Muscle of arm (tissue), 12 donors: Measurements from ENCODE around the gene MON1B. TPM values are rescaled to one million over a fixed set of nuclear protein-coding genes. Genes with fewer than 3 reads are reported as not detected.

Experiments
- DNase-seq: peaks from one replicate; pipeline ENCODE4 v3.0.0-alpha.2; 2013
- polyA plus RNA-seq, 12 donors: library from polyadenylated mRNA; unstranded; fragments of 120-200 nt; gene quantifications; one replicate each; pipeline ENCODE4 v1.2.1, GENCODE V29; 2013; ENCODE audit not compliant: insufficient read length in 12 of 12

The MON1B gene
- polyA plus RNA-seq, 12 donors, result 10.4 to 20.6 (median 12.8) TPM; not detected in 1

DNA sequence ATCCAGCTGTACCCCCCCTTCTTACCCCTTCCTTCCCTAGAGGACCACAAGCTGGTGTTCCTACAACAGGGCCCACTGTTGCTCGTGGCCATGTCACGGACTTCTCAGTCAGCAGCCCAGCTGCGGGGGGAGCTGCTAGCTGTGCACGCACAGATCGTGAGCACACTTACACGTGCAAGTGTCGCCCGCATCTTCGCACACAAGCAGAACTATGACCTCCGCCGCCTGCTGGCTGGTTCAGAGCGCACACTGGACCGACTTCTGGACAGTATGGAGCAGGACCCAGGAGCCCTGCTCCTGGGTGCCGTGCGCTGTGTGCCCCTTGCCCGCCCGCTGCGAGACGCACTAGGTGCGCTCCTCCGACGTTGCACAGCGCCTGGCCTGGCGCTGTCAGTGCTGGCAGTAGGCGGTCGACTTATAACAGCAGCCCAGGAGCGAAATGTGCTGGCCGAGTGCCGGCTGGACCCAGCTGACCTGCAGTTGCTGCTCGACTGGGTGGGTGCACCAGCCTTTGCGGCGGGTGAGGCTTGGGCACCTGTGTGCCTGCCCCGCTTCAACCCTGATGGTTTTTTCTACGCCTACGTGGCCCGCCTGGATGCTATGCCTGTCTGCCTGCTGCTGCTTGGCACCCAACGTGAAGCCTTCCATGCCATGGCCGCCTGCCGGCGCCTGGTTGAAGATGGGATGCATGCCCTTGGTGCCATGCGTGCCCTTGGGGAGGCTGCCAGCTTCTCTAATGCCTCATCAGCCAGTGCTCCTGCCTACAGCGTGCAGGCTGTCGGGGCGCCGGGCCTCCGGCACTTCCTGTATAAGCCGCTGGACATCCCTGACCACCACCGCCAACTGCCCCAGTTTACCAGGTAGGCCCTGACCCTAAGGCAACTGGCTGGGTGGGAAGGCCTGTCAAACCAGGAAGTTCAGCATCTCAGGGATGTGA is 3.6 kb downstream of the MON1B start:
- no peak for DNase-seq

DNA sequence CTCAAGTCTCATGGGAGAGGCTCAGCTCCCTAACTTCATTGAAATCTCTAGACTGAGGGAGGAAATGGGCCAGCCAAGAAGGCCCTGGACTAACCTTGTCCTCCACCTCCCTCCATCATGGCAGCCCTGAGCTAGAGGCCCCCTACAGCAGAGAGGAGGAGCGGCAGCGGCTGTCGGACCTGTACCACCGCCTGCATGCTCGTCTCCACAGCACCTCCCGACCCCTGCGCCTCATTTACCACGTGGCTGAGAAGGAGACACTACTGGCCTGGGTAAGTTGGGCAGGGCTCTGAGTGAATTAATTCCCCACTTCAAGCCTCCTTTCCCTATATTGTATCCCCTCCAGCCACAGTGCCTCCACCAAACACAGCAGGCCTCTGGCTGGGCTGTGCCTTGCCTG is 4.4 kb downstream of the MON1B start:
- DNase-seq, result no peak

DNA sequence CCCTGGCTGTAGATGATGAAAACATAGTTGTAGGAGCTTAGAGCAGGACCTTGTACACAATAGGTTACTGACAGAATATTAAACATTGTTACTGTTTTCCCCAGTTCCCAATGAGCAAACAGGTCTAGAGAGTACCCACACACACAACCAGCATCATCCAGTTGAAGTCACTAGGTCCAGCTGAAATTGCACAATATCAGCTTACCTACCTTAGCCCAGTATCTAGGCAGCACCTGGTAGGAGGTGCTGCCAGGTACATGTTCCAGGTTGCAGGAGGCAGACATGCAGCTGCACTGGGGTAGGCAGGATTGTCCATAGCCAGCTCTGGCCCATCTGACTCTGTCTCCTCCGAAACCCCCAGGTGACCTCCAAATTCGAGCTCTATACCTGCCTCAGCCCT is 6.8 kb downstream of the MON1B start:
- DNase-seq, result no peak

DNA sequence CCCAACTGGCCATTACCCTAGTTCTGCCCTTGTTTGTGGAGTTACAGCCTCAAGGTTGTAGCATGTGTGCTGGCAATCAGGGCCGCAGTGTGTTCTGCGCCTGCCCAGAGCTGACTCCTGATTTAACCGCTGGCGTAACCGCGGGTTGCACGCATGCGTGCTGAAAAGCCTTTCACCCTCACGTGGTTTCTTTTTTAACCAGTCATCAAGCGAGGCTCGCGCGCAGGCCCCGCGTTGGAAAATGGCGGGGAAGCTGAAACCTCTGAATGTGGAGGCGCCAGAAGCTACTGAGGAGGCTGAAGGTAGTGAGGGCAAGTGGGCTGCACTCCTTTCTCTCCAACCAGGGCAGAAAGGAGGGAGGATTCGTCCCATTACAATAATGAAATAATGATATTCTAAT is 8.2 kb downstream of the MON1B start, which contains the start of gene SYCE1L:
SYCE1L (plus strand) TSS at position 198 of the 400 bp plus-strand sequence; CDS start at position 242, 44 bp downstream.
- DNase-seq, result no peak

DNA sequence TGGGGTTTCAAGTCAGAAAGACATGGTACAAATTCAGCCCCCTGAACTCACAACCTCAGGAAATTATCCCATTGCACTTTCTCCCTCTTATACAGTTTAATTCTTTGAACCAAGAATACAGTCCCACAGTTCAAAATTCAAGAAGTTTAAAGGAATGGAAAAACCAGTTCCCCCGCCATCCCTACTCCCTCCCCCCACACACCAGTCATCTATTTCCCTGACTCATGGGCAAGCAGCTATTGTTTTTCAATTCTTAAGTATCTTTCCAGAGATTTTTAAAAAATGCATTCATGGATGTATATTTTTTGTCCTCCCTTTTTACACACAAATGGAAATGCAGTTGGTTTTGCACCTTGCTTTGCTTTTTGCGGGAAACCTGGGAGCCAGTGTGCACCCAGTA is 15.5 kb downstream of the MON1B start:
- DNase-seq, result no peak

DNA sequence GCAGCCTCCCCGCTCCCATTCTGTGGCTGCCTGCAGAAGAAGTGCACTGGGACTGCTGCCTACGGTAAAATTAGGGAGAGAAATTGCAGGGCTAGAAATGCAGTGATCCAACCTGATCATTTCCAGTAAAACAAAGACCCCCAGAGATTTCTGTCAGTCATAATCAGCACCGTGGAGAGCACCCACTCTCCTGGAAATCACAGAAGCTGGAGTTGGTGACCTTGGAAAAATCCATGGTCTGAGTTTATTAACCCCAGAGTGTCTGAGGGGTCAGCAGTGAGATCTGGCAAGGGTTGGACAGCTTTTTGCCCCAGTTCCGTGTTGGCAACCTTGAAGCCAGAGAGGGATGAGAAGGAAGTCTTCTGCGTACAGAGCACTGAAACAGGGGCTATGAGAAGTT is 16.0 kb downstream of the MON1B start:
- no peak for DNase-seq

DNA sequence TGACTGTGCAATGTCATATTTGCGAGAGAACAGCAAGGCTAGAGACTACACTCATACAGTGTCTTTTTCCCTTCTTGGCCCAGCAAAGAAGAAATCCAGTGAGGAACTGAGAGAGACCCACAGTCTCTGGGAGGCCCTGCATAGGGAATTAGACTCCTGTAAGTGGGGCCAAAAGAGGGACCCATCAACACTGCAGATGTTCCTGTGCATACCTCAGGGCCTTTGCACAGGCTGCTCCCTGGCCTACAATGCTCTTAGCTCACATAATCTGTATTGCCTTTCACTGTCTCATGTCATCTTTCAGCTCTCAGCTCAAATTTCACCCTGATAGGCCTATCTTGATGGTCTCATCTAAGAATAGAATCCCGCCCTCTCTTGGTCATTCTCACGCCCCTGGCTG is 17.4 kb downstream of the MON1B start:
- no peak for DNase-seq

DNA sequence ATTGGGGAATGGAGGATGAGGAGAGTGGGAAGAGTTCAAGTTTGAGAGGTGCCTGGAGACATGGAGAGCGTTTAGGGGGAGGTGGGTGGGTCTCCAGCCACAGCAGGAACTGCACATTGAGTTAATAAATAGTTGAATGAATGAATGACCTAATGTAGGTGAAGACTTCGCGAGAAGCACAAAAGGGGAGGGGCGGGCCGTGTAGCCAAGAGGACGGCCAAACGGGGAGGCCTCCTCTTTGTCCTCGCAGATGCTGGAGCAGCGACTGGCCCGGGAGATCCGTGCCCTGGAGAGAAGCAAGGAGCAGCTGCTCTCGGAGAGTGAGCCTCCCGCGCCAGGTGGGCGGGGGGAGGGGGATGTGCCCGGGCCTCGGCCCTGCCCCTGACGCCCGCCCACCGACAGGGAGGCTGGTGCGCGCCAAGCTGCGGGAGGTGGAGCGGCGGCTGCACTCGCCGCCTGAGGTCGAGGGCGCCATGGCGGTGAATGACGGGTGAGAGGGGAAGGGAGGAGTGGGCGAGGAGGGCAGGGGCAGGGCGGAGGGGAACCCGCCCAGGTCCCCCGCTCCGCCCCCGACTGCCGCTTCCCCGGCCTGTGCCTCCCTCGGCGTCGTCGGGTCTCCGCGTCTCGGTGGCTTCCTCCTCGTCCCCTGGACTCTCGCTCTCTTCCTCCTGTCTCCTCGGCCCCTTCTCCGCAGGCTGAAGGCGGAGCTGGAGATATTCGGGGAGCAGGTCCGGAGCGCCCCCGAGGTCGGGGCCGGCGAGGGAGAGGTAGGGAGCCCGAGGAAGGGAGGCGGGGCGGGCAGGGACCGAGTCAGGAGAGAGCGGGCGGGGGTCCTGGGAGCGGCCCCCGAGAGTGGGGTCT is 21.1 kb downstream of the MON1B start:
- peak; percentile 66 for DNase-seq

DNA sequence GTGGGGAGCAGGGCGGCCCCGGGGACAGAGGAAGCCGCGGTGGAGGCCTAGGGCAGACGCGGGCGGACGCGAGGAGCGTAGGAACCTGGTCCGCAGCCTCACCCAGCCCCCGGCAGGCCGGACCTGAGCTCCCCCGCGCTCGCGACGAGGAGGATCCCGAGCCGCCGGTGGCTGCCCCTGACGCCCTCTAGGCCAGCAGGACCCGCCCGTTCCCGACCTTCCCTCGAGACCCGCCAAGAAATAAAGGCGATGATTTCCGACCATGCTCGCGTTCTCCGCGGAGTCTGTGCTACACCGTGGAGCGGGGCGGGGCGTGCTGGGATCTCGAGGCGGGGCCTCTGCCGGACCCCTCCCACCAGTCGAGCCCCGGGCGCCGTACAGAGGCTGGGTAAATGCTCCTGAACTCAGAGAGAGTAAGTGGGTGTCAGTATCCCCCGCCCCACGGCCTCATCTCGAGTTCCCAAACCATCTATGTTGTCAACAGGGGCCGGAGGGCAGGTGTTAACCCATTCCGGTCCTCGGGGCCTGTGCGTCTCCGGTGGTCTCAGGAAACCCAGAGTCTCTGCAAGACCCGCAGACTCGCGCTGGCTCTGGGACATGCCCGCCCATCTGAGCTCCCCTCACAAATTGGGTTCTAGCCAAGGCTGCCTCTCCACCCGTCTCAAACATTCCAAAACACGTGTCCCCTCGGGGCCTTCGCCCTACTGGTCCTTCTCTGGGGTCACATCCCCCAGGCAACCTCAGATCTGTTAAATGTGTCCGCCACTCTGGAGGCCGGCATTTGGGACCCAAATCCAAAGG is 22.0 kb downstream of the MON1B start:
- peak; percentile 51 for DNase-seq

DNA sequence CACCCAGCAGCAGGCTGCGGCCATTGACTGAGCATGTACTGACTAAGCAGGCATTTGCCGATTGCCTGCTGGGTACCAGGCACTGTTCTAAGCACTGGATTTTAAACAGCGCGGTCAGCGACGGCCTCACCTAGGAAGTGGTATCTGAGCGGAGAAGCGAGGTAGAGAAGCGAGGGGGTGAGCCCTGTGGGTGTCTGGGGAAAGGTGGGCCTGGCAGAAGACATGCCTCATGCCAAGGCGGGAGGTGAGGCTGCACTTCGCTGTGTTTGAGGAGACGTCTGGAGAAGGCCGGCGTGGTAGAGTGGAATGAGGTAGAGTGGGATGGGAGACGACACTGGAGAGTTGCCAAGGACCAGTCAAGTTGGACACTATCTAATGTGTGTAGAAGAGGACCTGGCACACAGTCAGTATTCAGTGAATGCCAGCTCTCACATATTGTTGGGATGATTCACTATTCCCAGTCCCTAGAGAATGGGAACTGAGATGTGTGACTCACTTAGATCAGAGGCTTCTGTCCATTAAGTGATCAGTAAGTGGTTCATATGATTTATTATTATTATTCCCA is 22.6 kb downstream of the MON1B start:
- no peak for DNase-seq

DNA sequence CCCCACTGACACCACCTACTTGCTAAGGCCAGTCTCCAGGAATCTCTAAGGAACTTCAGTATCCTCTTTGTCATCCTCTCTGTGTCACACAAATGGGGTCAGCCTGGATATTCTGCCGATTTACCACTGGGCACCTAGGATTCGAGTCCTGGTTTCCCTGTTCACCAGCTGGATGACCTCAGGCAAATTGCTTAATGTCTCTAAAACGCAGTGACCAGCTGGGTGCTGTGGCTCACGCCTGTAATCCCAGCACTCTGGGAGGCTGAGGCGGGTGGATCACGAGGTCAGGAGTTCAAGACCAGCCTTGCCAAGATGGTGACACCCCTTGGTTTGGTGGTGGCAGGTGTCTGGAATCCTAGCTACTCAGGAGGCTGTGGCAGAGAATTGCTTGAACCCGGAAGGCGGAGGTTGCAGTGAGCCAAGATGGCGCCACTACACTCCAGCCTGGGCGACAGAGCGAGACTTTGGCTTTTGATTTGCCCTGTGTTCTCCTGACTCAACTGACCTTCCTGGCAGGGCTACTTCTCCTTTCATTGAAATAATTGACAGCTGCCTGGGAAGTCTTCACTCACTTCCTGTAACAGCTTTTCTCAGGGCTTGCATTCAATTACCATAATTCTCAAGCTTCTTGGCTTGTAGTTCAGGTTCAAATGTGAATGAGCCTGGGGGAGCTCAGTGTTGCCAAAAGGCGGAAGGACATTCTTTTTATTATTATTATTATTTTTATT is 23.6 kb downstream of the MON1B start:
- DNase-seq, result no peak

DNA sequence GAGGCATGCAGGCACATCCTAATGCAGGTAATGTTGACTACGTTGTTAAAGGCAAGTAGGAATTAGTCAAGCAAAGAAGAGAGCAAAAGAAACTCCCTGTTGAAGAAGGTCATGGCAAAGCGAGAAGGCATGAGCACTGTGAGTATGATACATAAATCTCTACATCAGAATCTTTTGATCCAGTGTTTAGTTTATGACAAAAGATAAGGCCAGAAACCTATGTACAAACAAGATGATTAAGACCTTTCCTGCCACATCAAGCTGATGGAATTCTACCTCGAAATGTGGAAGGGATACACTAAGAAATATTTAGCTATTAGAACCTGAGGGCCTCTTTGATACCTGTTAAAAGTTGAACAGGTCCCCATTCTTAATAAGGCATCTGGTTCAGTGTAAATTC is 28.4 kb downstream of the MON1B start:
- DNase-seq, result no peak

DNA sequence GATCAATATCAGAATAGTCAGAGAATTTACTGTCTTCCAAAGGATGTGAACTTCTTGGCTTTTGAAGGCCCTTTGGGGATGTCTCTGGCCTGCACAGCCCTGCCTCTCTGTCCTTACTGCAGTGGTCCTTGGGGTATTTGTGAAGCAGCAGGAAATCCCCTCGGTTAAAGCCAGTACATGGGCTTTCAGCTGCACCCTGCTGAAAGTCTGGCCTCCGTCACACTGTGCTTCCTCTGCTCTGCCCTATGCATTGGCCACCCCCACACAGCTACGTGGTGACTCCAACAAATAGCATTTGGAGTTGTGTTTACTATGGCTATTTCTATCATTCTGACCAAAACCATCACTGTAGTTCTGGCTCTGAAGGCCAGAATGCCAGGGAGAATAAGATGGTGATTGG is 29.4 kb downstream of the MON1B start:
- DNase-seq, result no peak

DNA sequence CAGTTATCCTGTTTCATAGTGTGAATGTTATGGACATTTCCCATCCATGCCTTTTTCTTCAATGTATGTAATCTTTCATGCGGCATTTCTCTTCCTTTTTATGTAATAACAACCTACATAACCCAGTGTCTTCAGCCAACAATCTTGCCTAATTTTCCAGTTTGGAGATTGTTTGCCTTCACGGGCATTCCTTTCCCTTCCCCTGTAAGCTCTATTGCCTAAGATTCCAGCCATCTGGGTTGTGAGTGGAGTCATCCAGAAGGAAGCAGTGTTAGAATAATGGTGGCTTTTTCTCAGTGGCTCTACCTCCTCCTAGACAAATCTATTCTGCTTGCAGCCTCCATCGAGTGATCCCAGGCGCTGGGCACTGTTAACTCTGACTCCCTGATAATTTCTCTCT is 30.5 kb downstream of the MON1B start:
- no peak for DNase-seq

DNA sequence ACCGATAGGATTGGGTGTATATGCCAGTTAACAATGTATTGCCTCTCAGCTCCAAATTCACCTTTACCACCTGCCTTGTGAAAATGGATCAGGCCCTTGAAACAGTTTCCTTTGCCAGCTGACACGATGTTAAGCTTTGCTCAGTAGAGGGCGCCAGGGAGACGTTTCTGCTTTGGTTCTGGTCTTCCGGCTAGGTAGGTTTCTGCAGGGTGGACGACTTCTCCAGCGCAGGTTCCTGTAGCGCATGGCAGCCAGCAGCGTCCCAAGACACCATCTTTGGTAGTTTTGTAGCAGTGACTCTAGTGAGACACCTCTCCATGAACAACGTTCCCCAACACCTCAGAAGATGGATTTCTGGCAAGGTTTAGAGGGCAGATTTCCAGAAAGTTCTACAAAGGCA is 32.2 kb downstream of the MON1B start:
- DNase-seq, result no peak

DNA sequence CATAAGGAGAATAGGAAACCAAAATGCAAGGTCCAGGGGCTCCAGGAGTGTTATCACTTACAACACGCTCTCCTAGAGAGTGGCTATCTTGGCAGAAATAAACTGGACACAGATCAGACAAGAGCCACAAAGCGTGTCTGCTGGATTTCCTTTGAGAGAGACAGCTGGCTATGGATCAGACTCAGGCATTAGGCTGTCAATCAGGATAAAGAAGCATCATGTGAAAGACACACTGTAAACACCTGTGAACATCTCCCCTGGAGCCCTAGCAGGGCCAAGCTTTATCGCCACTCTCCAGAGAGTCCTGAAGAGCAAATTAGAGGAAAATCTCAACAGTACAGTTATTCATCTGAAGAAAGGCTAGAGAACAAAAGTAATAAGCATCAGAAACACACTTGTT is 34.2 kb downstream of the MON1B start:
- no peak for DNase-seq

DNA sequence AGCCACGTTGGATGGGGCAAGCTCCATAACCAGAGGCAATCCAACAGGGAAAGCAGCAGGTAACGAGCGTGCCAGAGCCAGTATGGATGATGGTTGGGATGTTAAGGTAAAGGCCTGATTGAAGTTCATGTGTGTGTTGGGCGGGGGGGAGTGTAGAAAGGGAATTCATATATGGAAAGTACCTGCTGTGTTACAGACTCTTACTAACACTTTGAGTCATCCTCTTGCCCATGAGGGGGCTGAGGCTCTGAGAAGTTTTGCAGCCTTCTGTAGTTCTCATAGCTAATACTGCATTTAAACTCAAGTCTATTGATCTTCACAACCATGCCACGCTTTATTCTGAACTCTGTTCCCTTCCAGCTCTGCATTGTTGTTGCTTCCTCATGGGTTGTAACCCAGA is 36.8 kb downstream of the MON1B start:
- DNase-seq, result no peak

DNA sequence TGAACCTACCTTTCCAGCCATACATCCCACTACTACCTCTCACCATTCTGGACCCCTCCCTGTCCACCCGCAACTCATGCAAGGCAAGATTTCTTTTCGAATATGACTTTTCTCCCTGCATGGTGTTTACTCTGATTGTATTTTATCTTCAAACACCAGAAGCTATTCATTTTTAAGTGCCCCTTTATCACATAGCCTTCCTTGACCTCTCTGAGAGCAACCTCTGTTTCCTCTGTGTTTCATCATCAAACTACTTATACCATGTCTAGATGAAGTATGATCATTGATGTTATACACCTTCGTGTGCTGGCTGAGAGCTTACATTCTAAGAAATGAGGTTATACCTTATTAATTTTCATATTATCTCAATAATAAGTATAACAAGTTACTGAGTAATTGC is 40.1 kb downstream of the MON1B start:
- no peak for DNase-seq

DNA sequence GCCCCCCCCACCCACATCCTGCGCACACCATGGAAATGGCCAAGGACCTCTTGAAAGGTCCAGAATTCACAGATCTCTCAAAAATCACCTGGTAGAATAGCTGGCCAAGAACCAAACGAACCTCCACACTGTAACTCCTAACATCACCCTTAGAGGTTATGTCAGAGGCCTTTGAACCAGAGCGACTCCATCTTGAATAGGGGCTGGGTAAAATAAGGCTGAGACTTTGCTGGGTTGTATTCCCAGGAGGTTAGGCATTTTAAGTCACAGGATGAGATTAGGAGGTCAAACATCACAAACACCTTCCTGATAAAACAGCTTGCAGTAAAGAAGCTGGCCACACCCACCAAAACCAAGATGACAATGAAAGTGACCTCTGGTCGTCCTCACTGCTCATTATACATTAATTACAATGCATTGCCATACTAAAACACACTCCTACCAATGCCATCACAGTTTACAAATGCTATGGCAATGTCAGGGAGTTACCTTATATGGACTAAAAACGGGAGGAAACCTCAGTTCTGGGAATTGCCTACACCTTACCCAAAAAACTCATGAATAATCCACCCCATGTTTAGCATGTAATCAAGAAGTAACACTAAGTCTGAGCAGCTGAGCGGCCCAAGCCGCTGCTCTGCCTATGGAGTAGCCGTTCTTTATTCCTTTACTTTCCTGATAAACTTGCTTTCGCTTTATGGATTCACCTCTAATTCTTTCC is 43.0 kb downstream of the MON1B start:
- DNase-seq, result no peak

DNA sequence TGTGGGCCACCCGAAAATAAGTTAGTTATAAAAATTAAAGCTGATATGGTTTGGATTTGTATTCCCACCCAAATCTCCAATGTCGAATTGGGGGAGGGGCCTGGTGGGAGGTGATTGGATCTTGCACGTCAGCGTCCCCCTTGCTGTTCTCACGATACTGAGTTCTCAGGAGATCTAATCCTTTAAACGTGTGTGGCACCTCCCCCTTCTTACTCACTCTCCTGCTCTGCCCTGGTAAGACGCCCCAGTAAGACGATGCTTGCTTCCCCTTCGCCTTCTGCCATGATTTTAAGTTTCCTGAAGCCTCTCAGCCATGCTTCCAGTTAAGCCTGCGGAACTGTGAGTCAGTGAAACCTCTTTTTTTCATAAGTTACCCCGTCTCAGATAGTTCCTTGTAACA is 43.6 kb downstream of the MON1B start:
- no peak for DNase-seq
